Nephron (organoid): ENCODE data around the gene PSPN.
A peak's percentile ranks its signal among the peaks of the same experiment; 100 is the strongest.

Experiments
- H3K27ac Mint-ChIP-seq, 3 experiments: 2 replicates each; pipeline ENCODE4 v1.8.0; 2020; ENCODE audit warnings: mixed read lengths in 3 of 3, mild to moderate bottlenecking in 2 of 3, moderate library complexity in 1 of 3
- H3K27me3 Mint-ChIP-seq: 2 replicates; pipeline ENCODE4 v1.8.0; 2021; ENCODE audit warnings: low read depth, mild to moderate bottlenecking, moderate library complexity, mixed read lengths
- H3K36me3 Mint-ChIP-seq: 2 replicates; pipeline ENCODE4 v1.8.0; 2020; ENCODE audit warnings: low read depth, mixed read lengths
- H3K4me1 Mint-ChIP-seq: 2 replicates; pipeline ENCODE4 v1.8.0; 2020; ENCODE audit warnings: mixed read lengths
- H3K4me3 Mint-ChIP-seq, 3 experiments: 2 replicates each; pipeline ENCODE4 v1.8.0; 2020; ENCODE audit warnings: mild to moderate bottlenecking in 3 of 3, mixed read lengths in 3 of 3, moderate library complexity in 2 of 3
- H3K9me3 Mint-ChIP-seq: 2 replicates; pipeline ENCODE4 v1.8.0; 2020; ENCODE audit warnings: mixed read lengths
- CTCF ChIP-seq, 3 experiments: fragments of 200-600 bp; sonication (generic); IDR thresholded peaks; one replicate each; pipeline ENCODE4 v1.5.0; 2021; ENCODE audit warnings: antibody characterized with exemption in 3 of 3; ENCODE audit not compliant: unreplicated experiment in 3 of 3

The PSPN gene

DNA sequence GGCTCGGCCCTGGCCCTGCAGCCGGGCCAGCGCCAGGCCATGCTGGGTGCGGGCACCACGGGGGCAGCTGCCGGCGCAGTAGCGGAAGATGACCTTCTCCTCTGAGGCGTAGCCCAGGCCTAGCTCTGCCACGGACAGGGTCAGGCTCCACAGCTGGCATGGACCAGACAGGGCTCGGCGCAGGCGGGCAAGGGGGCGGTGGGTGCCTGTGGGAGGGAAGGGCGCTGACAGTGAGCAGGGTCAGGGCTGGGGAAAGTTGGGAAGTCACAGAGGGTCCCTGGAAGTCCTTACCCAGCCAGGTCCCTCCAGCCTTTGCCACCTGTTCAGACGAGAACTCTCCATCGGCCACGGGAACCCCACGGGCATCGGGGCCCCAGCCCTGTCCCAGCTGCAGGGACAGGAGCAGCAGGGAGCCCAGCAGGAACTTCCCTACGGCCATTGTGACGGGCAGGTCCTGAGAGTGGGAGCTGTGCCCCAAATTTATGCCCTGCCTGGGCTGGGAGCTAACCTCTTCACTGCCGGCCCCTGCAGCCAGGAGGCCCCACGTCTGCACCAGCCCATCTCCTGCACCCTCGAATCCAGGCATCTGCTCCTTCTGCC, at the start of gene PSPN:
Gene PSPN (minus strand): TSS at position 523 of the 600 bp plus-strand sequence. CDS start 84 bp downstream, at position 439.
- H3K4me3 Mint-ChIP-seq: peak within 1 kb of the TSS; percentile 35 to 63 (median 58)
- no peaks in the 10 kb centered on the region for H3K27me3 Mint-ChIP-seq
- peaks cover 26% of the 10 kb centered on the region for H3K36me3 Mint-ChIP-seq
- peak within 1 kb of the TSS; percentile 90 to 92 (median 91) for H3K27ac Mint-ChIP-seq
- H3K4me1 Mint-ChIP-seq: peaks cover 34% of the 10 kb centered on the region
- peaks cover 3% of the 10 kb centered on the region for H3K9me3 Mint-ChIP-seq
- no peak for TF ChIP-seq CTCF (IDR thresholded peaks at IDR 0.05; ENCODE audit: unreplicated experiment in 3 of 3)

DNA sequence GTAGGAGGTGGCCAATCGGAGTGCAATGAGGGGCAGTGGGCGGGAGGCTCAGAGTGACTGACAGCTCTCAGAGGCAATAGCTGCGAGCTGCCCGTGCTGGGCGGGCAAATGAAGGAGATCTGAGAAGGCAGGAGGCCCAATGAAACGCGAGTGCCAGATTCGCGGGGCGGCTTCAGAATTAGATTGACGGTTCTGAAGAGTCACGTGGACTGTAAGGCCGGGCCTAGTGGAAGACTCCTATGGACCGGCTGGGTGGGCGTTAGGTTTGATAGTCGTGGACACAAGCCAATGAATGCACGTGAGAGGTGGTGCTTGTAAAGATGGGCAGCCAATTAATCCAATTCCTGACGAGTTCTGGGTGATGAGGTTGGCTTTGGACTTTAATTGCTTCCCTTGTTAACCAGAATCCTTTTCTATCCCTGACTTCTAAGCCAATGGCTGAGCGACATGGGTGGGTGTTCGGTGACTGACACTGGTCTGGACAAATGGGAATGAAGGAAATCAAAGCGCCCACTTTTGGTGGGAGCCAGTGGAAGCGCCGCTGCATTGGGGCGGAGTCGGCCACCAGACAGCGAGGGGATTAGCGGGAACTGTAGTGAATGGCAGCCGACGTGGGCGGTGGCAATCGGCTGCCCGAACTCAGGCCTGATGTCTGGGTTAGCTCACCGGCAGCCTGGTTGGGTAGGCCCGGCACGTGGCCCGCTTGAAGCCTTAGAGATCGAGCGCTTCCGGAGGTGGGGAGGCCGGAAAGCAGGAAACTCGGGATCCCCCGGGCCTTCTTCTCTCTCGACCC, 49.4 kb upstream of the PSPN start:
- H3K27me3 Mint-ChIP-seq: peaks cover 8% of the 10 kb centered on the region
- peak overlapping the region; percentile 77 to 85 (median 83) for H3K4me3 Mint-ChIP-seq
- H3K27ac Mint-ChIP-seq: peak overlapping the region; percentile 71 to 88 (median 83)
- TF ChIP-seq CTCF (IDR thresholded peaks at IDR 0.05; ENCODE audit: unreplicated experiment in 3 of 3): no peak
- peaks cover 25% of the 10 kb centered on the region for H3K36me3 Mint-ChIP-seq
- H3K4me1 Mint-ChIP-seq: peaks cover 29% of the 10 kb centered on the region
- H3K9me3 Mint-ChIP-seq: no peaks in the 10 kb centered on the region

DNA sequence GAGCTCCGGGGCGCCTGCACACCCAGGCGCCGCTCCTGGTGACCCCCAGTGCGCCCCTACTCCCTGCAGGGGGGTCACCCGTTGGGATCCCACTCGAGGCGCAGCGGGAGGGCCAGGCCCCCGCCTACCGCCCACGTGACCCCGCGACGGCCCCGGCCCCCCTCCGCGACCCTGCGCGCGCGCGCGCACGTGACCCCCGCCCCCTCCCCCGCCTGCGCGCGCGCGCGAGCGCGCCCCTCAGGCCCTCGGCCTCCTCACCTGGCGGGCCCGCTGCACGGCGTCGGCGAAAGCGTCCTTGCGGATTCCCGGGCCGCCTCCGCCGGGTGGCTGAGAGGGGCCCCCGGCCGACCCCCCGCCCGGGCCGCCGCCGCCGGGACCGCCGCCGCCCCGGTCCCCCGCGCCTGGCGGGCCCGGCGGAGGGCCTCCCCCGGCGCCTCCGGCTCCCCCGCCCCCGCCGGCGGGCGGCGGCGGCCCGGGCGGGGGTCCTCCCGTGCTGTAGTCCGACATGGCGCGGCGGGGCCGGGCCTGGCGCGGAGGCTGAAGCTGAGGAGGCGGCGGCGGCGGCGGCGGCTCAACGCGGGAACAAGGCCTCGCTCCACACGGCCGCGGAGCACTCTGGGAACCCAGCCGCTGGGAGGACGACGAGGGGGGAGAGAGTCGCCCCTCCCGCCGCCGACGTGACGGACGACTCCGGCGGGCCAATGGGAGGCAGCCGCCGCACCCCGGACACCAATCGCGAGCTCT, 48.6 kb upstream of the PSPN start, which contains the start of gene KHSRP:
Gene KHSRP (minus strand): TSS at position 617 of the 744 bp plus-strand sequence. CDS start 110 bp downstream, at position 507.
- H3K27ac Mint-ChIP-seq: peak within 1 kb of the TSS; percentile 89 to 95 (median 92)
- peaks cover 37% of the 10 kb centered on the region for H3K4me1 Mint-ChIP-seq
- no peak for TF ChIP-seq CTCF (IDR thresholded peaks at IDR 0.05; ENCODE audit: unreplicated experiment in 3 of 3)
- no peaks in the 10 kb centered on the region for H3K9me3 Mint-ChIP-seq
- H3K27me3 Mint-ChIP-seq: peaks cover 2% of the 10 kb centered on the region
- peak within 1 kb of the TSS; percentile 89 to 96 (median 94) for H3K4me3 Mint-ChIP-seq
- peaks cover 32% of the 10 kb centered on the region for H3K36me3 Mint-ChIP-seq

- peak overlapping the region; percentile 89 to 95 (median 92) for H3K27ac Mint-ChIP-seq
- peaks cover 40% of the 10 kb centered on the region for H3K4me1 Mint-ChIP-seq
- H3K9me3 Mint-ChIP-seq: no peaks in the 10 kb centered on the region
- H3K4me3 Mint-ChIP-seq: peak overlapping the region; percentile 89 to 96 (median 94)
- peaks cover 38% of the 10 kb centered on the region for H3K36me3 Mint-ChIP-seq
- TF ChIP-seq CTCF (IDR thresholded peaks at IDR 0.05; ENCODE audit: unreplicated experiment in 3 of 3): no peak
- no peaks in the 10 kb centered on the region for H3K27me3 Mint-ChIP-seq
Observed at GRCh38 chr19:6423499-6424194, 47.9 kb upstream of the PSPN start.
